Gastroesophageal sphincter (tissue), 3 donors: ENCODE results near the gene ATF7IP2.

ENCODE experiments used
- EP300 ChIP-seq: sonication (generic); formaldehyde crosslinking; IDR thresholded peaks from one replicate; pipeline ENCODE4 v1.6.1; 2017; ENCODE audit warnings: antibody characterized with exemption, mild to moderate bottlenecking
- POLR2A ChIP-seq, 2 donors: fragments of 450-650 bp; IDR thresholded peaks; one replicate each; pipeline ENCODE4 v1.6.1; 2017; ENCODE audit warnings: antibody characterized with exemption in 2 of 2, mild to moderate bottlenecking in 2 of 2, moderate library complexity in 1 of 2
- POLR2AphosphoS5 ChIP-seq: sonication (generic); formaldehyde crosslinking; IDR thresholded peaks from one replicate; pipeline ENCODE4 v1.6.1; 2017; ENCODE audit warnings: antibody characterized with exemption
- TF ChIP-seq, protein P1 (sequence below), 4 experiments: fragments of 200-600 bp in 2 of 4; fragments of 450-650 bp in 2 of 4; sonication (generic) in 1 of 4; IDR thresholded peaks; one replicate each; pipeline ENCODE4 v1.5.1; 2017 to 2019; ENCODE audit warnings: antibody characterized with exemption in 4 of 4, mild to moderate bottlenecking in 2 of 4, moderate library complexity in 2 of 4

DNA sequence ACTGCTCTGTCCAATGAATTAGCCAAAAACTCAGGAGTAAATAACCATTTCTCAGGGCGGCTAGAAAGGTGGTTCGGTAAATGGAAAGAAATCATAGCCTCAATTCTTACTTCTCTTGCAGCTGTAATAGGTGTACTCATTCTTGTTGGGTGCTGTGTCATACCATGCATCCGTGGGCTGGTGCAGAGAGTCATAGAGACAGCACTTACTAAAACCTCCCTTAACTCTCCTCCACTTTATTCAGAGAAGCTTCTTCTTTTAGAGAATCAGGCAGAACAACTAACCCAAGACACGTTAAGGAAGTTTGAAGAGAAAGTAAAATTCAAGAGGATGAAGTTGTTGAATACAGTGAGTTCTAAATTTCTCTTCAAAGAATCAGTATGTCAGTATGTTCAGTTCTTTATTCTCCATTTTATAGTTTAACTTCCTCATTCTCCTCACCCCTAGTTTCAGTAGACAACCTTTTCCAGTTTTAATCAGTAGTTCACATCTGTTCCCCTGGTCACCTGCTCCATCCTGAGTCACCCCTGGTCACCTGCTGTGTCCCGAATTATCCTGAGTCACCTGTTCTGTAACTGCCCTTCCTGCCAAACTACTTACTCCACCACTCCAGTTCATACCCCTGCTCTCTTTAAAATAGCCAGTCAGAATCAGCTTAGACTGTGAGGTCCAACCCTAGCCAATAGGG, 108.6 kb downstream of the ATF7IP2 start:
- TF ChIP-seq, protein P1, sequence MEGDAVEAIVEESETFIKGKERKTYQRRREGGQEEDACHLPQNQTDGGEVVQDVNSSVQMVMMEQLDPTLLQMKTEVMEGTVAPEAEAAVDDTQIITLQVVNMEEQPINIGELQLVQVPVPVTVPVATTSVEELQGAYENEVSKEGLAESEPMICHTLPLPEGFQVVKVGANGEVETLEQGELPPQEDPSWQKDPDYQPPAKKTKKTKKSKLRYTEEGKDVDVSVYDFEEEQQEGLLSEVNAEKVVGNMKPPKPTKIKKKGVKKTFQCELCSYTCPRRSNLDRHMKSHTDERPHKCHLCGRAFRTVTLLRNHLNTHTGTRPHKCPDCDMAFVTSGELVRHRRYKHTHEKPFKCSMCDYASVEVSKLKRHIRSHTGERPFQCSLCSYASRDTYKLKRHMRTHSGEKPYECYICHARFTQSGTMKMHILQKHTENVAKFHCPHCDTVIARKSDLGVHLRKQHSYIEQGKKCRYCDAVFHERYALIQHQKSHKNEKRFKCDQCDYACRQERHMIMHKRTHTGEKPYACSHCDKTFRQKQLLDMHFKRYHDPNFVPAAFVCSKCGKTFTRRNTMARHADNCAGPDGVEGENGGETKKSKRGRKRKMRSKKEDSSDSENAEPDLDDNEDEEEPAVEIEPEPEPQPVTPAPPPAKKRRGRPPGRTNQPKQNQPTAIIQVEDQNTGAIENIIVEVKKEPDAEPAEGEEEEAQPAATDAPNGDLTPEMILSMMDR (IDR thresholded peaks at IDR 0.05): no peak
- TF ChIP-seq POLR2A (IDR thresholded peaks at IDR 0.05): no peak
- TF ChIP-seq POLR2AphosphoS5: no peak
- no peak for TF ChIP-seq EP300
